RWPE1 (cell line): Measurements from ENCODE around the gene WDR49.

Experiments
- CTCF ChIA-PET: fragments of 350-600 bp; sonication (Branson Sonifier 250); formaldehyde crosslinking; extraction: SDS; loops from one replicate; lab custom pipeline; 2021; lab: Yijun Ruan, JAX
- POLR2A ChIA-PET: fragments of 400-600 bp; formaldehyde crosslinking; extraction: SDS; loops from one replicate; lab custom pipeline; 2020; ENCODE audit warnings: antibody characterized with exemption; ENCODE audit not compliant: low non-redundant PET; lab: Yijun Ruan, JAX
- DNase-seq: peaks from one replicate; pipeline ENCODE4 v3.0.0; 2012; ENCODE audit warnings: low spot score
- H3K27ac ChIP-seq: fragments of 450-650 bp; 2 replicates; pipeline ENCODE4 v1.5.1; 2017
- TF ChIP-seq, protein P1 (sequence below): fragments of 450-650 bp; conservative IDR thresholded peaks from 2 replicates; pipeline ENCODE4 v1.5.1; 2017; ENCODE audit warnings: low read depth, mild to moderate bottlenecking

WDR49 gene

GRCh38 chr3:167572991-167573390 is 80.8 kb downstream of the WDR49 start:
- no peak overlapping the region for H3K27ac ChIP-seq
- POLR2A ChIA-PET: no interaction called here
- CTCF ChIA-PET: no interaction called here
- TF ChIP-seq, protein P1, sequence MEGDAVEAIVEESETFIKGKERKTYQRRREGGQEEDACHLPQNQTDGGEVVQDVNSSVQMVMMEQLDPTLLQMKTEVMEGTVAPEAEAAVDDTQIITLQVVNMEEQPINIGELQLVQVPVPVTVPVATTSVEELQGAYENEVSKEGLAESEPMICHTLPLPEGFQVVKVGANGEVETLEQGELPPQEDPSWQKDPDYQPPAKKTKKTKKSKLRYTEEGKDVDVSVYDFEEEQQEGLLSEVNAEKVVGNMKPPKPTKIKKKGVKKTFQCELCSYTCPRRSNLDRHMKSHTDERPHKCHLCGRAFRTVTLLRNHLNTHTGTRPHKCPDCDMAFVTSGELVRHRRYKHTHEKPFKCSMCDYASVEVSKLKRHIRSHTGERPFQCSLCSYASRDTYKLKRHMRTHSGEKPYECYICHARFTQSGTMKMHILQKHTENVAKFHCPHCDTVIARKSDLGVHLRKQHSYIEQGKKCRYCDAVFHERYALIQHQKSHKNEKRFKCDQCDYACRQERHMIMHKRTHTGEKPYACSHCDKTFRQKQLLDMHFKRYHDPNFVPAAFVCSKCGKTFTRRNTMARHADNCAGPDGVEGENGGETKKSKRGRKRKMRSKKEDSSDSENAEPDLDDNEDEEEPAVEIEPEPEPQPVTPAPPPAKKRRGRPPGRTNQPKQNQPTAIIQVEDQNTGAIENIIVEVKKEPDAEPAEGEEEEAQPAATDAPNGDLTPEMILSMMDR: no peak
- DNase-seq: no peak

- TF ChIP-seq, protein P1: no peak
- no peak for DNase-seq
- H3K27ac ChIP-seq: no peak overlapping the region
- ChIA-PET CTCF (interaction anchor here (0.8 kb wide), 1 partner anchor 36 kb away, joined by 4 read pairs; no protein-coding TSS in a partner anchor), POLR2A (no interaction called here)
Measured at GRCh38 chr3:167568634-167569033, 85.1 kb downstream of the WDR49 start.

DNA sequence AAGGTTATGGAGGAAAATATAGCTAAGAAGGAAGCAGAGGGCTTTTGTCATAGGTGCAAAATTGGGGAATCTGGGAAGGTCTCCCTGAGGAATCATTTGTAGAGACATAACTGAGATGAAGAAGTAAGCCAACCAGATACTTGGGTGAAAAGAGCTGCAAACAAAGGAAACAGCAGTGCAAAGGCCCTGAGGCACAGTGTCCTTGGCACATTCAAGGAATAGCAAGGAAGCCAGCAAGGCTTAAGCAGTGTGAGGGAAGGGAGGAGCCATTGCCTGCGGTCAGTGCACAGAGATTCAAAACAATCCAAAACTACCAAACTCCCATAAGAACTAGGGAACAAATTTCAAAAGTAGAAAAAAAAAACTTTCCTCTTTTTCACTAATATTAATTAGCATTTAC is 88.3 kb downstream of the WDR49 start:
- no peak for DNase-seq
- POLR2A ChIA-PET: no interaction called here
- CTCF ChIA-PET: no interaction called here
- TF ChIP-seq, protein P1: no peak
- no peak overlapping the region for H3K27ac ChIP-seq

GRCh38 chr3:167564612-167565011 is 89.1 kb downstream of the WDR49 start:
- H3K27ac ChIP-seq: no peak overlapping the region
- POLR2A ChIA-PET: no interaction called here
- DNase-seq: no peak
- TF ChIP-seq, protein P1: no peak
- CTCF ChIA-PET: no interaction called here

DNA sequence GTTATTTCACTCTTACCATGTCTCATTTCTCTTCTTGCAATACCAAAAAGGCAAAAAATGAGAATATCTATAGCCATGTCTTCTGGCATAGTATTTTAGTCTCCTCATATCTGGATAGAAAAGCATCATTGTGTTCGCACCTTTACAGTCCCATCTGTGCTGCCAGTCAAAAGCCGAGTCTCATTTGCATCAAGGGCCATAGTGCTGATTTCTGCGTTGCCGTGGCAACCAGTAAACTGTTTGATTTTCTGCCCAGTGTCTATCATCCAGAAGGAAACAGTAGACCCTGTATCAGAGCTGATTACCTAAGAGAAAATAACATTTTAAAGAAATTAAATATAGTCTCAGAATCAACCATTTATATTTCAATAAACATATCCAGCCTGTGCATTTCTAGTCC is 93.8 kb downstream of the WDR49 start:
- POLR2A ChIA-PET: no interaction called here
- CTCF ChIA-PET: interaction anchor here (0.5 to 0.6 kb wide), 2 partner anchors 21 to 24 kb away, joined by 3 read pairs; no protein-coding TSS in a partner anchor

GRCh38 chr3:167554898-167555297 is 98.8 kb downstream of the WDR49 start:
- POLR2A ChIA-PET: no interaction called here
- TF ChIP-seq, protein P1: no peak
- no peak overlapping the region for H3K27ac ChIP-seq
- no peak for DNase-seq
- CTCF ChIA-PET: no interaction called here

More for the DNA sequence above, 93.8 kb downstream of the WDR49 start:
- DNase-seq: no peak
- TF ChIP-seq, protein P1: no peak
- H3K27ac ChIP-seq: no peak overlapping the region
